AG09309 (cell line): ENCODE measurements around the gene GPD2.

ENCODE experiments used
- DNase-seq: peaks from one replicate; pipeline ENCODE4 v3.0.0-alpha.2; 2010; ENCODE audit warnings: low read depth
- H3K4me3 ChIP-seq: 2 replicates; pipeline ENCODE4 v1.5.1; 2011; ENCODE audit warnings: mild to moderate bottlenecking, low read depth, low read length, moderate library complexity; ENCODE audit not compliant: control insufficient read depth
- TF ChIP-seq, protein P1 (sequence below): IDR thresholded peaks from 2 replicates; pipeline ENCODE4 v1.5.1; 2011; ENCODE audit warnings: mild to moderate bottlenecking, low read depth, low read length, inconsistent platforms; ENCODE audit not compliant: insufficient read depth, control insufficient read depth; ENCODE audit errors: missing control alignments

Gene GPD2

DNA sequence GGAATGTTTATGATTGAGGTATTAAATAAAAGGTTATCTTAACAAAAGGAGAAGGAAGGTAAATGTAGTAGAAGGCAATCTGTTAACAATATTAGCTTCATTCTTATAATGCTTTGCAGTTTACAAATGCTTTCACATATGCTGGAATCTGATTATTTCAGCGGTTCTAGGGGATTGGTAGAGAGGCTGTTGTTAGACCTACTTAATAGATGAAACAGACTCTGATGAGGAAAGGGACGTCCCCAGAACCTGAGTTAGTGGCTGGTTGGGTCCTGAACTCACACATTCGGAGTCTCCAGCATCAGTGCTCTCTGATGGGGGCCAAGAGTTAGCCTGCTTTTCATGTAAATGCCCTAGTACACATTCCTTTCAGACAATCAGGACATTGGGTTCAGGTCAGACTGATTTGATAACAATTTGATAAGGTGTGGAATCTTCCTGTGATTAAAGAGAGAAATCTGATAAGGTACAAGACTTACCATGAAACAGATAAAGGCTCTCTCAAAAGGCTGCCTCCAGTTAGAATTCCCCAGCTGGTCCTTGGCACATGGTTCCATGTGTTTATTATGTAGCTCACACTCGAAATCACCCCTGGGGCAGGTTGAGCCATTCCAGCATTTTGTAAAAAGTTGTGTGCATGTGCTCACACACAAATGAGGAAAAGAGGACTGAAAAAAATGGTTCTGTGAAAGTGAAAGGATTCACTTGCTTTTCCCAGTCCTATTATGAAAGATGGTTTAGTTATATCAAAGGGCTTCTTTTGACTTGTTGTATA is 103.1 kb downstream of the GPD2 start:
- DNase-seq, result no peak

DNA sequence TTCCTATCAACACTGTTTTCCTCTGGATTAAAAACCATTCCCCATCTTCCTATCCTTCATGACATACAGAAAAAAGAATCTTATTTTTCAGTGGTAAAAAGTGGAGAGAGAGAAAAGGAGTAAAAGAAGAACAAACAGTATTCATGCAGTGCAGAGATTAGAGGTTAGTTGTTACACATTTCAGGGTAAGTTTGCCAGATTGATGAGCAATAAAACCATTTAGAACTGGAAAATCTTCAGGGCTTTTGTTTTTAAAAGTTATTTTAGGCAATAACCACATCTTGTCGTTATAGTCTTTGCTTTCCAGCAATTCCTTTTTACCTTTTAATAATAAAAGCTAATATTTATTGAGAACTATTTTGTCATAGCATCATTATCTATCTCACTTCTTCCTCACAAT is 104.5 kb downstream of the GPD2 start:
- no peak overlapping the region for H3K4me3 ChIP-seq
- TF ChIP-seq, protein P1, sequence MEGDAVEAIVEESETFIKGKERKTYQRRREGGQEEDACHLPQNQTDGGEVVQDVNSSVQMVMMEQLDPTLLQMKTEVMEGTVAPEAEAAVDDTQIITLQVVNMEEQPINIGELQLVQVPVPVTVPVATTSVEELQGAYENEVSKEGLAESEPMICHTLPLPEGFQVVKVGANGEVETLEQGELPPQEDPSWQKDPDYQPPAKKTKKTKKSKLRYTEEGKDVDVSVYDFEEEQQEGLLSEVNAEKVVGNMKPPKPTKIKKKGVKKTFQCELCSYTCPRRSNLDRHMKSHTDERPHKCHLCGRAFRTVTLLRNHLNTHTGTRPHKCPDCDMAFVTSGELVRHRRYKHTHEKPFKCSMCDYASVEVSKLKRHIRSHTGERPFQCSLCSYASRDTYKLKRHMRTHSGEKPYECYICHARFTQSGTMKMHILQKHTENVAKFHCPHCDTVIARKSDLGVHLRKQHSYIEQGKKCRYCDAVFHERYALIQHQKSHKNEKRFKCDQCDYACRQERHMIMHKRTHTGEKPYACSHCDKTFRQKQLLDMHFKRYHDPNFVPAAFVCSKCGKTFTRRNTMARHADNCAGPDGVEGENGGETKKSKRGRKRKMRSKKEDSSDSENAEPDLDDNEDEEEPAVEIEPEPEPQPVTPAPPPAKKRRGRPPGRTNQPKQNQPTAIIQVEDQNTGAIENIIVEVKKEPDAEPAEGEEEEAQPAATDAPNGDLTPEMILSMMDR, result no peak
- DNase-seq, result no peak

More for the DNA sequence above, 103.1 kb downstream of the GPD2 start:
- TF ChIP-seq, protein P1, result no peak
- H3K4me3 ChIP-seq, result no peak overlapping the region

DNA sequence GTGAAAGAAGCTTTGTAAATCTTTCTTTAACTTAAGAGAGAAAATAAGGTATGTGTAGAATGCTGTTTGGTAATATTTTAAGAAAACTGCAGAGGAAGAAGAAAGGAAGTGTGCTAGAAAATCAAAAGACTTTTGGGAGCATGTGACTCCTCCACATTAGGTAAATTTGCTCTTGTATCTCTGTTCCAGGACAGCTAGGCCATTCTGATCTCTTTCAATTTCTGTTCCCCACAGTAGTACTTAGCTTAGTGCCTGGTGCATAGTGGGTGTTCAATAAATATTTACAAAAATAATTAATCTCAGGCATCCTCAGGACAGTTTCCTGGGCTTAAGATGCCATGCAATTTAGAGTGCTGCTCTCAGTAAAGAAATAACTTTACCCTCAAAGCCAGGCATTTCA is 105.0 kb downstream of the GPD2 start:
- DNase-seq, result no peak
- TF ChIP-seq, protein P1, result no peak
- H3K4me3 ChIP-seq, result no peak overlapping the region

DNA sequence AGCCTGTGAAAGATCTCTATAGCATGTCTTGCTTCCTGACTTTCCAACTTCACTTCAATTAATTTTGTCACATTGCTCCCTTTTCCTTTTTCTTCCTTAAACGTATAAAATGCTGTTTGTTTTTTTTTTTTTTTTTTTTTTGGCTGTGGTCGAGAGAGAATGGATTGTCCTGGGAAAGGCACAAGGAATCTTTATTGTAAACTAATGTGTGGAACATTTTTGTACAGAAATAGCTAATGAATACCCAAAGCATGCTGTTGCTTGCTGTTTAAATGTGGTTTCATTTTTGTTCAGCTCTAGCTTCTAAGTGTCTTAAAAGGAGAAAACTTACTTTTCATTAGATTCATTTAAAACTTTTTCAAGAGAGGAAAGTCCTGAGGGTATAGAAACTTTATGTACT is 105.5 kb downstream of the GPD2 start:
- H3K4me3 ChIP-seq, result no peak overlapping the region
- TF ChIP-seq, protein P1, result no peak
- no peak for DNase-seq

DNA sequence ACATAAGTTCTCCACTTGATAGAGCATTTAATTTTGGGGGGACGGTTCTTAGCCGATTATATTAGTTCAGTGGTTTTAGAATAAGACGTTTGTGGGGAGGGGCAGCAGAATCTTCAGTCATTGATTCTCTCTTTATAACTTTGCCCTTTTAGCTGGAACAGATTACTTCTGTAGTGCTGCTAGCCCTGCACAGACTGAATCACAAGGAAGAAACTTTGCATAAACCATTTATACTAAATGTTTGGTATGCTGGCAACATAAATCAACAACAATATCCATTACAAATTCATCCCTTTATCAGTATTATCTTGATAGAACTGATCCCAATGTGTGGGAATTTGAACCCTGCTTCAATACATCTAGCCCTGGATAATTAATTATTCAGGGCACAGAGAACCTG is 112.2 kb downstream of the GPD2 start:
- DNase-seq, result no peak
- no peak overlapping the region for H3K4me3 ChIP-seq
- TF ChIP-seq, protein P1, result no peak

DNA sequence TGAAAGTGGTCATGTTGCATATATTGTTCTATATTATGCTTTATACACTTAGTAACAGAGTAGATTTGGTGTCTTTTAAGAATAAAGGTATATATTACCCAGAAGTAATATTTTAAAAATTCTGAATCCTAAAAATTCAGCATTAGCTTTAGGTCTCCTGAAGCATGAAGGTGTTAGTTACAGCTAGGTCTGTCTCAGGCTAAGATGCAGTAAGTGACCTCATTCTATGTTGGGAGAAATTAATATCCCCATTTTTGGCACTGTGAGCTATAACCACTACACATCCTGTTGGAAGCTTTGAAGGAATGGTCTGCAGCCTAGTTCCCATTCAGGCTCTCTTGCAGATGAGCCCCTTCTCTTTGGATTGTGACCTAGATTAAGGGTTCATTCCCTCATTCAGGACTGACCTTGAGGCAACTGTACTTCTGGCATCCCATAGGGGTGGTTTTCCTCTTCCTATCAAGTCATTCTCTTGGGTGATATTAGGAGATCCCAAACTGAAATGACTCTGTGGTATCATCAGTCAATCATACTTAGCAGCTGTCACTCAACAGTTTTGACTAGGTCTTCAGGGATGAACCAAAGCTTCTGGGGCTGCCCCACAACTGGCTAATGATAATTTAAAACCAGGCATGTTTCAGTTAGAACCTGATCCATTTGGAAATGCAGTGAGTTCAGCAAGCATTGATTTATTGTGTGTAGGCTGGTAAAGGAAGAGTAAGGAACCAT is 117.7 kb downstream of the GPD2 start:
- no peak for DNase-seq
- no peak overlapping the region for H3K4me3 ChIP-seq
- TF ChIP-seq, protein P1, result no peak
